Fibroblast of mammary gland (primary cell): ENCODE measurements around the gene HBQ1.
"Not testable (repeated sequence)": the region's sequence is repeated elsewhere in the genome, so short reads cannot be mapped to it uniquely, and the experiment has no call there.

ENCODE experiments used
- DNase-seq: peaks from one replicate; pipeline ENCODE4 v3.0.0-alpha.2; 2010; ENCODE audit warnings: low read depth
- H3K4me3 ChIP-seq: 2 replicates; pipeline ENCODE4 v1.5.1; 2011; ENCODE audit warnings: low read depth, mild to moderate bottlenecking, low read length, moderate library complexity; ENCODE audit not compliant: control insufficient read depth
- CTCF ChIP-seq: conservative IDR thresholded peaks from 2 replicates; pipeline ENCODE4 v1.5.1; 2011; ENCODE audit warnings: low read depth, low read length, inconsistent platforms; ENCODE audit not compliant: control insufficient read depth, insufficient read depth

Gene HBQ1

GRCh38 chr16:175011-175949, 5.0 kb upstream of the HBQ1 start:
- H3K4me3 ChIP-seq = no peak overlapping the region
- DNase-seq = no peak
- TF ChIP-seq CTCF = no peak

- not testable (repeated sequence) for H3K4me3 ChIP-seq, DNase-seq
Measured at GRCh38 chr16:176006-176405, 4.3 kb upstream of the HBQ1 start.

- not testable (repeated sequence) for DNase-seq, H3K4me3 ChIP-seq
Measured at GRCh38 chr16:176477-177382, 3.5 kb upstream of the HBQ1 start, which contains the start of gene HBA1. Gene HBA1 (plus strand): TSS chr16:176680. CDS start chr16:176717, 37 bp downstream.

- DNase-seq = peak; percentile 38
- no peak for TF ChIP-seq CTCF
- H3K4me3 ChIP-seq = no peak overlapping the region
Measured at GRCh38 chr16:177394-177822, 2.9 kb upstream of the HBQ1 start.

GRCh38 chr16:177981-178667, 2.1 kb upstream of the HBQ1 start:
- H3K4me3 ChIP-seq = no peak overlapping the region
- no peak for TF ChIP-seq CTCF
- no peak for DNase-seq

- DNase-seq = no peak
- H3K4me3 ChIP-seq = no peak overlapping the region
- TF ChIP-seq CTCF = no peak
Measured at GRCh38 chr16:178668-179015, 1.6 kb upstream of the HBQ1 start.

GRCh38 chr16:179211-180092, 807 bp upstream of the HBQ1 start:
- TF ChIP-seq CTCF = no peak
- H3K4me3 ChIP-seq = no peak overlapping the region

More at GRCh38 chr16:179211-180092, 807 bp upstream of the HBQ1 start:
- DNase-seq = no peak
